Activated T-cell treated with anti-CD3 and anti-CD28 coated beads, Interleukin-2, amount 50 U/mL, for 48 hours (primary cell): Measurements from ENCODE around the gene LRIT2.

Source experiments
- DNase-seq, 2 experiments: peaks; one replicate each; pipeline ENCODE4 v3.0.0-alpha.2; 2020

The LRIT2 gene, protein sequence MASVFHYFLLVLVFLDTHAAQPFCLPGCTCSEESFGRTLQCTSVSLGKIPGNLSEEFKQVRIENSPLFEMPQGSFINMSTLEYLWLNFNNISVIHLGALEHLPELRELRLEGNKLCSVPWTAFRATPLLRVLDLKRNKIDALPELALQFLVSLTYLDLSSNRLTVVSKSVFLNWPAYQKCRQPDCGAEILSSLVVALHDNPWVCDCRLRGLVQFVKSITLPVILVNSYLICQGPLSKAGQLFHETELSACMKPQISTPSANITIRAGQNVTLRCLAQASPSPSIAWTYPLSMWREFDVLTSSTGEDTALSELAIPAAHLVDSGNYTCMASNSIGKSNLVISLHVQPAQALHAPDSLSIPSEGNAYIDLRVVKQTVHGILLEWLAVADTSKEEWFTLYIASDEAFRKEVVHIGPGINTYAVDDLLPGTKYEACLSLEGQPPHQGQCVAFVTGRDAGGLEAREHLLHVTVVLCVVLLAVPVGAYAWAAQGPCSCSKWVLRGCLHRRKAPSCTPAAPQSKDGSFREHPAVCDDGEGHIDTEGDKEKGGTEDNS

DNA sequence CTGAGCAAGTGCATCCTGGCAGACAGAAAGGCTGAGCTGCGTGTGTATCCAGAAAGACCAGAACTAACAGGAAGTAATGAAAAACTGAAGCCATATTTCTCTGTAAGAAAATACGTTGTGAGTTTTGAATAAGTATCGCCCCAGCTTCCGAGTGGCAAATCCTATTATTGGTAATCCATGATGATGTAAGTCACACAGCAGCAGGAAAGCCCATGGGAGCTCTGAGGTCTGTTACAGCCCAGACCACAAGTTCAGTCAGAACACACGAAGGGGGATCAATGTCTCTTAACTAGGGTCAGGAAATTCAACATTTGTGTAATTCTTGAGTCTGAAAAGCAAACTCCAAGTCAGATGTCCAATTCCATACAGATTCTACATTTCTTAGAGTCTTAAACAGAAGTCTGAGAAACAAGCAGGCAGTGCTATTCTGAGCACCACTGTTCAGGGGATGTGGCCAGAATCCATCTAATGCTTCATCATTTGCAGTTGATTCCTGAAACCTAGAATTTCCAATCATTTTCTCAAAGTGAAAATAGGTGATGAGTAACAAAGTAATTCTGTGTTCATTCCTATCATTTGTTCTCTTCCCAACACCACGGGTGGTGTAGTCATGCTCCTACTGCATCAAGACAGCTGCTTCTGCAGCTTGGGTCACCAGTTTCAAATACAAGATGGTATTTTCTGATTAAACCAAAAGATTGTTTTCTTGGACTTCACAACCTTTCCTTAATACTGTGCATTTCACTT is at the start of gene LRIT2:
Gene LRIT2, minus strand, starts transcription at position 118 of the 747 bp plus-strand sequence. Its CDS starts 24 bp downstream, at position 94.
- no peak for DNase-seq

DNA sequence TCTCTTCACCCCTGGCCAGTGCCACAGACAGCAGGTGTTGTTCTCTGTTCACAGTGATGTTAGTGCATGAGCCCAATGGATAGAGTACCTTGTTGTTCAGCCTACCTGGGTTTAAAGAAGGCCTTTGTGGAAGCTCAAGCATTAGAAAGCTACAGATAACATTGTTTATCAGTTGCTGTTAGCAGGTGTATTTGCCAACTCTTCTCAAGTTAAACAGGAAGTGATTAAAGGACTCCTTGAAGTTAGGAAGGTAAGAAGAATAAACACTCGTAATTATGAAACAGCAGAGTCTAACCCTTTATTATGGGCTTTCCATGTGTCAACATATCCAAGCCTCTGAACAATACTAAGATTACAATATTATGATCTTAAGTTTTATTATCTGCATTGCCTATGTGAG is 45.4 kb upstream of the LRIT2 start:
- DNase-seq, result no peak

DNA sequence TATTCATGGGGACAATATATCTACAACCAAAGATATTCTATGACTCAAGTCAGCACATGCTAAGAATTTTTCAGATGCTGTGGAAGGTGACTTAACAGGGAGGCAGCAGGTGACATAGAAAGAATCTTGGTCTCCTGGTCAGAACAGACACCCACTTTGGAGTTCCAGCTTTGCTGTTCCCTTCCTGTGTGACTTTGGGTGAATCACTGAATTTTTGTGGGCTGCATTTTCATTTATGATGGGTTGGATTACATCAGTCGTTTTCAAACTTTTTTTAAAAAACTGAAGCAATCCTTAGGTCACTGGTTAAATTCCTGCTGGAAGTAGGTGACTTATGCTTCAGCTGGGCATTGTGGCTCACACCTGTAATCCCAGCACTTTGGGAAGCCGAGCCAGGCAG is 44.4 kb upstream of the LRIT2 start:
- no peak for DNase-seq

DNA sequence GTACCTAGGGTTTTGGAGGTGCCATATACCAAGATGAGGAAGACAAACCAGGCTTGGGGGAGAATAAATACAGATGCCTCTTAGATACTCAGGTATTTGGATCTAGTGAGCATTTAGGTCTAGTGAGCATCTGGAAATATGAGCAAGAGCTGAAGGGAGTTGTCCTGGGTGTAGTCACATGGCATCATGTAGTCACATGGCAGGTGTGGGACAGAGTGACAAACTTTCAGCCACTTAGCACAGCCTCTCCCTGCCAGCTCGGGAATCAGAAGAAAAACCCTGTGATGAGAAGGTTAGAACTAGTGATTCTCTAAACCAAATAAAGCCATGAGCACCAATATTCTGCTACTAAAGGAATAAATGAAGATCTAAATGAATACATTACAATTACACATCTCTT is 43.8 kb upstream of the LRIT2 start:
- DNase-seq, result no peak

DNA sequence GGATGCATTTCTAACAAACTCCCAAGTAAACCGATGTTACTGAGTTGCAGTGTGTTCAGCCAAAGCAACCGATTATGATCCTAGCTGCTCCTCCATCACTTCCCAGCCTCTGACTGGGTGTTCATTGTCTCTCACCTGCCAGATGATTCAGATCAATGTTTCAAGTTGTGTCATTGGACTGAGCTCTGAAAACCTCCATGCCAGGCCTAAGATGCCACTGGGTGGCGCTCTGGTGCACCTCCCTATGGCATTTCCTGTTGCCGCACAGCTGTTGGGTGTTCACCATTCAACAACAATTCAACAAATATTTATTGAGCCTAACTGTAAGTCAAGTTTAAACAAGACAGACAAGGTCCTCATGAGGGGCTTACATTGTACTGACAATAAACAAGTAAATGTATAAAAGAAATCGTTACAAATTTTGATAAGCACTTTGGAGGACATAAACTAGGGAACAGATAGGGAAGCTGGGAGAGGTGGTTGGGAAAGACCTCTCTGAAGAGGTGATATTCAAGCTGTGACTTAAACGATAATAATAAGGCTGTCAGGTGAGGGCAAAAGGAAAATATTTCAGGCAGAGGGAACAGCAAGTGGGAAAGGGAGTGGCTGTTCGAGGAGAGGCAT is 42.3 kb upstream of the LRIT2 start:
- peak; percentile 91 to 93 for DNase-seq

DNA sequence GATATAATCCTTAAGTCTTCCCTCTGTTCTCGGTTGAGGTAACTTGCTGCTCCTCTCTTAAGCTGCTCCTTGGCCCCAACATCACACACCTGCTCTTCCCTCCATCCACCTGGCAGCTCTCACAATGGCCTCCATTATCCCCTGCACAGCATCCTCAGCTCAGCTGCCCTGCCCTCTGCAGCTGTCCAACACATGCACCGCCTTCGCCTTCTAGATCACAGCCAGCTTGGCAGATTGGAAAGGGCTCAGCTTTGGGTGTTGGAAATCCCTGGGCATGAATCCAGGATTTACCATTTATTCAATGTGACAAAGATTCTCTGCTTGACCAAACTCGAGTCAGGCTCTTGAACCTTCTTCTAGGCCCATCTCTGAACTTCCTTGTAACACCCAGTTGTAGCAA is 40.1 kb upstream of the LRIT2 start:
- DNase-seq, result no peak

DNA sequence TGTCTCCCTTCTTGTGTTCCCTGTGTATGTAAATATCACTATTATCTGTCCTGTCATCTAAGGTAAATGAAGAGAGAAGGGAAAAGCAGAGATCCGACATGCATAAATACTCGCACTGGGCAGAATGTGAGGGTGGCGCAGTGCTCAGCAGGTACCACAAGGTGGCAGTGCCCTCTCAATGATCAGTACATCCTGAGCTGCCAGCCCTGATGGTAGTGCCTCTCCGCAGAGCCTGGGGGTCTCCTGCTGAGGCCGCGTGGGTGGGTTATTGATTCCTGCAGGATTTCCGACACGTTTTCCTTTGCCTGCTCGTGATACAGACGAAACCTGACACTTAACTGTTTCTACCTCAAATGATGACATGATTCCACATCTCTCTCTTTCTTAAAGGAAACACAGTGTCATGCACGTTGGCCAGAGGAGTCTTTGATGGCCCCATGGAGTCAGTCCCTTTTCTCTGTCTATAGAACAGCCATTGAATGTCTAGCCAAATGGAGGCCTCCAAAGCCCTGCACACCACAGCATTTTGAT is 39.3 kb upstream of the LRIT2 start:
- DNase-seq, result peak; percentile 85 to 86

DNA sequence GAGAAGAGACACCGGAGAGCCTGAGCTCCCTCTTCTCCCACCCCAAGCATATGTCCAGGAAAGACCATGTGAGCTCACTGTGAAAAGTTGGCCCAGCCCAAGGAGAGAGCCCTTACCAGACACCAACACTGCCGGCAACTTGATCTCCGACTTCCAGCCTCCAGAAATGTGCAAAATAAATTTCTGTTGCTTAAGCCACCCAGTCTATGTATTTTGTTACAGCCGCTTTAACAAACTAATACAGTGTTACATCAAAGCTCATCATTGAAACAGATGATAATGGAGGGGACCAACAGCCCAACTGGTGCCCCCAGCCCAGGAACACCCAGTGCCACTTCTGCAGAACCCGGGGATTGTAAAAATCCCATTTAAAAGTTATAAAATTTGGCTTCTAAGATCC is 38.4 kb upstream of the LRIT2 start:
- DNase-seq, result no peak

DNA sequence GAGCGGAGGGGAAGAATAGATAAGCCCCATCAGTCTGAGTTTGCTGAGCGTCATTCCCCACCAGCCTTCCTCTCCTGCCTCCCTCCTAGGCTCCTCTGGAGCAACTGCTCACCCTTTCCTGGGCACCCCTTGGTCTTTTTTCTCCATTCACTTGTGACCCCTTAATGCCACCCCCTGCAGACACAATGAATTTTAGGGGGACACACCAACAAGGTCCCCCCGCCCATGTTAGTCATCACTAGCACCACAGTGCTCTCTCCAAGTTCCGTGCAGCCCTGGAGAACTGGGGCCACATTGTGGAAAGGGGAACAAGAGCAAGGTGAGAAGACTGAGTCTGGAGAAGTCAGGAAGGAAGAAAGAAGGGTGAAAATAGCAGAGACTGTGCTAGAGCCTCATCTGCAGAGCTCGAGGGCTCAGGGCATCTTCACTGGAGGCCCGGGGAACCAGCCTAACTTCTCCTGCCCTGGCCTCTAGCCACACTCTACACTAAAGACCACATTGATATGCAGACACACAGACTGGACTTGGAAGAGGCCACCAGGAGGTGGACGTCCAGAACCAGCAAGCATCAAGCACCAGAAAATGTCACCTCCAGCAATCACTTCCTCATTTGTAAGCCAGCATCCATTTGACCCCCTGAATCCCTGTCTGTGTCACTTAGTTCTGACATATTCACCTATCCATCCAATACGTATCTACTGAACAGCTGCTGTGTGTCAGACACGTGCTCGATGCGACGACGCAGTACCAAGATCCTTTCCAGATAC is 37.0 kb upstream of the LRIT2 start:
- peak in 1 of 2 experiments; percentile 8 for DNase-seq

DNA sequence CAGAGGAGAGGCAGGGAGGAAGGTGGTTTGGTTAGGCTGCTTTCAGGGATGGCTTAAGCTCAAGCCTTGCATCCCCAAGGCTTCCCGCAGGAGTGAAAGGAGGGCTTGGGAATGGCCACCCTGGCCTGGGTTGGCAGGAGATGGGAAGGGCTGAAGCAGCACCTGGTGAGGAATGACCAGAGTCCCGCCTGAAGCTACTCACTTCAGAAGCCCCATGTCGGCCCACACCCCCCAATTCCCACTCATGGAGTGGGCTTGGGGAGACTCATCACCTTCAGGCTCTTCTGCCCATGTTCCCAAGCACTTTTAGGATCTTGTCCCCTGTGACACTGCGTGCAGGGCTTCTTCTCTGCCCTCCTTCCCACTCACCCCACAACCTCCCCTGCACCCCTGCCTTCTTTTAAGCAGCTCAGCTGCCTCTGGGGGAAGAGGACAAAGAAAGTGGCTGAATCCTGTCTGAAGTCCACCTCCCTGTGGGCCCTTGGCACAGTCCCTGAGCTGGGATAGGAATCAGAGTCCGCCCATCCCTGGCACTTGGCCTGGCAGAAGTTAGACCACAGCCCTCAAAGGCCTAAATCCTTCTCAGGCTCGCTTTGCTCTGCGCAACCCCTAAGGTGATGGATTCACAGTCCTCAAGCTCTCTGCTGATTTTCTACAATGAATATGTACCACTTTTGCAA is 36.0 kb upstream of the LRIT2 start:
- peak in 1 of 2 experiments; percentile 6 for DNase-seq

DNA sequence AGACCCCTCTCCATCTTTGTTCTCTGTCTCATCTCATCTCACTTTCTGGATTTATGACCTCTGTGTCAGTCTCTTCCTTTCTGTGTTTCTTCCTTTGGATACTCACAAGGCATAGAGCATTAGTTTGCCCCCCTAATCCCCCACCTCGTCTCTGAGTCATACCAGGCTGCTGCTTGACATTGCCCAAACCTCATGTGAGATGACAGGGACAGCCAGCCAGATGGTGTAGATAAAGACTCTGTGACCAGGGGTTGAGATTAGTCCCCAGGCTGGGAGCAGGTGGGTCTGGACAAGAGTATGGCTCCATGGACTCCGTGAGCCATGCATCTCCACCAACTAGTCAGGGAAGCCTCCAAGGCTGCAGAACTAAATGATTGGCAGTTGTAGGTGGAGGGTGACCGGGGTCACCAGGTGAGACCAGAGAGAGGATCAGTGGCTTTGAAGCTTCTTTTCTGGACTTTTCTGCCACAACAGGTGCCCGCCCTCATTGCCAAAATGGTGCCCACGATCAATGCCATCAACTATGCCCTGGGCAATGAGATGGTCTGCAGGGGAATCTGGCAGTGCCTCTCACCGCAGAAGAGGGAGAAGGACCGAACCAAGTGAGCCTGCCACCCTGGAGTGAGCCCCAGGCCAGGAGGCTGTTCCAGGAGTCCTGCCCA is 32.8 kb upstream of the LRIT2 start:
- DNase-seq, result peak in 1 of 2 experiments; percentile 3

DNA sequence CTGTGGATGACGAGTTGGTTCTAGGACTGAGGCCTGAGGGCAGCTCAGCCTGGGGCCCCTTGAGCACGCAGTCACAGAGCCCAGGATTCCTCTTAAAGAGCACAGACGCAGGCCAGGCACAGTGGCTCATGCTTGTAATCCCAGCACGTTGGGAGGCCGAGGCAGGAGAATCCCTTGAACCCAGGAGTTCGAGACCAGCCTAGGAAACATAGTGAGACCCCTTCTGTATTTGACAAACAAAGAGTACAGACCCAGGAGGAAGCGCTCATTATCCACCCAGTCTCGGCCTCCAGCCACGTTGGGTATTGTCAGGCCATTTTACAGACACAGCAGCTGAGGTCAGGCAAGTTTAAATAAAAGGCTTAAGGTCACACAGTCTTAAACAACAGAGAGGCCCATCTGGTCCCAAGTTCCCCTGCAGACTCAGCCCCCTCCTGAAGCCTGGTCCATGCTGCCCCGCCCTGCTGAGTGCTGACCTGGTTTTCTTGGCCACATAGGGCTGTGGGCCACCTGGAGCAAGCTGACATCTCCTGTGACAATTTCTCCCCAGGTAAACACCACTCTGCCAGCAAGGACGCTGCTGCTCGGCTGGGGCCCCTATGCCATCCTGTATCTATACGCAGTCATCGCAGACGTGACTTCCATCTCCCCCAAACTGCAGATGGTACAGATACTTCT is 32.1 kb upstream of the LRIT2 start:
- peak in 1 of 2 experiments; percentile 4 for DNase-seq

DNA sequence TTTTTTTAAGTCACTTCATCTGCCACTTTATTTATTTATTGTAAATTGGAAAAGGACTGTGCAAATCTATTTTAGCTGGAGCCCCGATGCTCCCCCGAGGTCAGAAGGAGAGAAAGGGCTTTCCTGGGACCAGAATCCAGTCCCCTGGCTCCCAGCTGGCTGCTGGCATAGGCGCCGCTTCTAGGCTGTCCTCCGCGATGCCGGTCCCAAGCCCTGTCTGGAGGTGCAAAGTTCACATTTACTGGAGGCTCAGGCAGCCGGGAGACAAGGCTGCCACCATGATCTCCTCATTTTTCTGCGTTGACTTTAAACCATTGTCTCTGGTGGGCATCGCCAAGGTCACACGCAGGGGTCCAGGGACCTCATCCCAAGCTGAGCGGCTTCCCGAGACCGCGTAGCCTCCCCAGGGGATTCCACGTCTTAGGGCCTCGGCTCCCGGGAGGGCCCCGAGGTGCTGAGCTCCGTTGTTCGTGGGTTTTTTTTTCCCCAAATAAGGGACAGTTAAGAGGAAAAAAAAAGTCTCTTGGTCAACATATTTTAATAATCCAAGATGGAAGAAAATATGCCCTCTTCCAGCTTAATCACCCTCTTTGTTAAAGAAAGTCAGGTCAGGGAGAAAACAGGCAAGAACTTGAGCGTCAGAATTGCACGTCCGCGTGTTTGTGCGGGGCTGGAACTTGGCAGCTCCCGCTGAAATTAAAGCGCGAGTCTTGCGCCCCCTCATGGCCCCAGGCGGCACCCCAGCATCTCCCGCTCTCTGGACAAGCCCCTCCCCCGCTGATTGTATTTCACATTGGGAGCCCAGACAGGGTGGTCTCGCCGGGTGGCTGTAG is 31.4 kb upstream of the LRIT2 start:
- DNase-seq, result peak; percentile 76 to 82

DNA sequence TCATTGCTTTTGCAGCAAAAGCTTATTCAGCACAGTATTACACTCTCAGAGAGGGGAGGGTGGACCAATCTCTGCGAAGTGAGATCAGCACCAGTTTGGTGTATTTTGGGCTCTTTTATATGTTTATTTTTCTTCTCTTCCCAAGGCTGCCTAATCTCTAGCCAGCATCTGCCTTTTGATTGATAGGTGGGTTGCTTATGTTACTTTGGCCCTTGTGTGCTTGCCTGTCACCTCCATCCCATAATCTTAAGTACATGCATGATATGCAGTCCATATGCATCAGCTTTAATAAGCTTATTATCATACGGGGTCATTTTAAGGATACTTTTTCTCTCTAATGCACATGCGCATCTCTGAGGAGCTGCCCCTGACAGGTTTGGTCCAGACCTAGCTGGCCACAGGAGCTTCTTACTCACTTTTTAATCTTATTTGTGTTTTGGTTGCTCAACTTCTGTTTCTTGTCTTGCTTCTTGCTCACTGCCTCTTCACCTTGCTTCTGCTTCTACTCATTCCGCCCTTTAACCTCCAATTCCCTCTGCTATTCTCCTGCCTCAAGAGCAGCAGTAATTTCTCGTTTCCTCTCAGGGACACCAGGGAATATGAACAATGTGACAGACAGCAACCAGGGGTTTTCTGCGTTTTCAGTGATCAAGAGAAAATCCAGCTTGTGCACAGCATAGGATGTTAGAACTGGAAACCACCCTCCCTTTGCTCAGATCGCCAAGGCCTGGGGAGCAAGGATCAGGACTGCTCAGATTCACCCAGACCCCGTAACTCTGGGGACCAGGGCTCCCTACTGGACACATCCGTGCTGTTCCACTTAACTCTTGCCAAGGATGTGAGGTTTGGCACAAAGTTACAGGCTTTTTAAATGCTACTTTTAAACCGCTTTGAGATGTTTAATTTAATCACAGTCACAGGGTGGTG is 29.5 kb upstream of the LRIT2 start:
- no peak for DNase-seq

DNA sequence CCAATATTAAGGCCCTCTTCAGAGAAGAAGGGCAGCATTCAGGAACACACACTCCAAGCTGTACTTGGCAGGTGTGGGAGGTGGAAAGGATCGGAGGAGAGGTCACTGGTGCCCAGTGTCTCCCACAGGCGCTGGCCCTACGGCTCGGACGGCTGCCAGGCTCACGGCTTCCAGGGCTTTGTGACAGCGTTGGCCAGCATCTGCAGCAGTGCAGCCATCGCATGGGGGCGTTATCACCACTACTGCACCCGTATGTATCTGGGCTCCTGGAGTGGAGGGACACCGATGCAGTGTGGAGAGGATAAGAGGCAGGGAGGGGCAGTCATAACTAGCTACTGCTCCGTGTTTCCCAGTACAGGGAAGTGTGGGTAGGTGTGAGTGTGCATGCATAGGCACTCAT is 23.4 kb upstream of the LRIT2 start:
- DNase-seq, result no peak

DNA sequence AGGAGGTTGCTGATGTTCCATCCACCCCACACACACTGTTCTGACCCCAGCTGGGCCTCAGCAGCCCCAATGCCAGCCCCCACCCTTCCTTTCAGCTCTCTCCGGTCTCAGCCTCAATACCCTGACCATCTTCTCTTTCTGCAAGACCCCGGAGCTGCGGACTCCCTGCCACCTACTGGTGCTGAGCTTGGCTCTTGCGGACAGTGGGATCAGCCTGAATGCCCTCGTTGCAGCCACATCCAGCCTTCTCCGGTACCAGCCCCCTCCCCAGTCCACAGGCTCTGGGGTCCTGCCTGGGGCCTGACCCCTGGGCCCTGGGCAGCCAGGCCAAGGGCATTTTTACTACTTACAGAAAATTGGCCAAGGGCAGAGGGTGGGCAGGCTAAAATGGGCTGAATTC is 22.2 kb upstream of the LRIT2 start:
- no peak for DNase-seq

DNA sequence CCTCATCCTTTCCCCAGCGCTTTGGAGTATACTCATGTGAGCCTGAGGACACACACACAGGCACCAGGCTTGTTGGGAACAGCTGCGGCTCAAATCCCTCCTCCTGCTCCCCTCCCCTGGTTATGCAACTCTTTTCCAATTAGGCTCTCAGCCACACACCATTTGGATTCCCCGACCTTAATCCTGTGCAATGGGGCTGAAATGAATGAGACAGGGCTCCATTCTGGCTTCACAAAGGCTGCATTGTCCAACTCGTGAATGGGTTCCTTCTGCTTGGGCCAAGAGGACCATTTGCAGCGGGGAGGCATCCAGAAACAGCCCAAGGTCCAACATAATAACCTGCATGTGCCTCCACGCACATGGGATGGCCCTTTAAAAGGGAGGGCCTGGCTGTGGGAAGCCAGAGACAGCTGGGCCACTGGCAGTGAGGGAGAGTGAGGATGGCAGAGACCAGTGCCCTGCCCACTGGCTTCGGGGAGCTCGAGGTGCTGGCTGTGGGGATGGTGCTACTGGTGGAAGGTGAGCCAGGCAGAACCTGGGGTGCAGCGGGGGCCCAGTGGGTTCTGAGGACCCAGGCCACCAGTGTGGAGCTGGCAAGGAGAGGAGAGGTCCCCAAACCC is 19.4 kb upstream of the LRIT2 start, which contains the start of gene RGR:
Gene RGR, plus strand, starts transcription at position 403 of the 620 bp plus-strand sequence. Its CDS starts 38 bp downstream, at position 441.
- DNase-seq, result no peak

DNA sequence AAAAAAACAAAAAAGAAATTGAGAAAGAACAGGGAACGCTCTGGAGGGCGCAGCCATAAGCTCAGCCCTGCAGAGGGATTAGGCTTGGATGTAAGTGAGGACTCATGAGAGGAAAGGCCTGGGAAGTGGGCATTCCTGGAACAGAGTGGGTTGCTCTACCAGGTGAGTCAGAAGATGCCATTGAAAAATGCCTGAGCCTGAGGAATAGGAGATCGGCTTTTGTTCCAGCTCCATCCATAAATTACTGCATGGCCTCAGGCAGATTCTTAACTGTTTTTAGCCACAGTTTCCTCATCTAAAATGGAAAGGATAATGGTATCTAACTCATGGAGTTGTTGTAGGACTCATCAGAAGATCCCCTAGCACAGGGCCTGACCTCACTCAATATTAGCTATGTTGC is 18.4 kb upstream of the LRIT2 start:
- DNase-seq, result no peak
